Suprapubic skin (tissue), 4 donors: Measurements from ENCODE around the gene KNDC1.

Source experiments
- EP300 ChIP-seq: sonication (generic); formaldehyde crosslinking; IDR thresholded peaks from one replicate; pipeline ENCODE4 v1.6.1; 2017; ENCODE audit warnings: antibody characterized with exemption
- POLR2A ChIP-seq, 2 donors: fragments of 450-650 bp; IDR thresholded peaks; one replicate each; pipeline ENCODE4 v1.6.1; 2017; ENCODE audit warnings: antibody characterized with exemption in 2 of 2, mild to moderate bottlenecking in 2 of 2, moderate library complexity in 2 of 2
- POLR2AphosphoS5 ChIP-seq, 3 donors: sonication (generic); formaldehyde crosslinking; IDR thresholded peaks; one replicate each; pipeline ENCODE4 v1.6.1; 2017; ENCODE audit warnings: antibody characterized with exemption in 3 of 3
- TF ChIP-seq, protein P1 (sequence below), 2 donors: fragments of 200-600 bp in 1 of 2; fragments of 450-650 bp in 1 of 2; sonication (generic) in 1 of 2; IDR thresholded peaks; one replicate each; pipeline ENCODE4 v1.5.1; 2016 to 2019; ENCODE audit warnings: antibody characterized with exemption in 2 of 2, mild to moderate bottlenecking in 1 of 2, moderate library complexity in 1 of 2

DNA sequence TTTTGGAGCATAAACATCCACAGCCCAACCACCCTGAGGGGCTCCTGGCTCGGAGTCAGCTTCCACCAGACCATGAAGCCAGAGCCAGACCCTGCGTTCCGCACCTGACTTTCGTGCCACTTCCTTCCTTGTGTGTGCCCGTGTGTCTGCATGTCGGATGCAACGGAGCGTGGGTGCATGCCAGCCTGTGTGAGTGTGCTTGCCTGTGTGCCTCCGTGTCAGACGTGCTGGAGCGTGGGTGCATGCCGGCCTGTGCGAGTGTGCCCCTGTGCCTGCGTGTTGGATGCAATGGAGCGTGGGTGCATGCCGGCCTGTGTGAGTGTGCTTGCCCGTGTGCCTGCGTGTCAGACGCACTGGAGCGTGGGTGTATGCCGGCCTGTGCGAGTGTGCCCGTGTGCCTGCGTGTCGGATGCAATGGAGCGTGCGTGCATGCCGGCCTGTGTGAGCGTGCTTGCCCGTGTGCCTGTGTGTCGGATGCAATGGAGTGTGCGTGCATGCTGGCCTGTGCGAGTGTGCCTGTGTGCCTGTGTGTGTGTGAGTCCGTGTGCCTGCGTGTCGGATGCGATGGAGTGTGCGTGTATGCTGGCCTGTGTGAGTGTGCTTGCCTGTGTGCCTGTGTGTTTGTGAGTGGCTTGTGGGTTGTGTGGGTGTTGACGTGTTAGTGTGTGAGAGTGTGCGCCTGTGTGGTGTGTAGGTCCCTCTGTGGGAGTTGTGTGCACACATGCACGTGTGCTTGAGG is 28.1 kb upstream of the KNDC1 start:
- TF ChIP-seq, protein P1, sequence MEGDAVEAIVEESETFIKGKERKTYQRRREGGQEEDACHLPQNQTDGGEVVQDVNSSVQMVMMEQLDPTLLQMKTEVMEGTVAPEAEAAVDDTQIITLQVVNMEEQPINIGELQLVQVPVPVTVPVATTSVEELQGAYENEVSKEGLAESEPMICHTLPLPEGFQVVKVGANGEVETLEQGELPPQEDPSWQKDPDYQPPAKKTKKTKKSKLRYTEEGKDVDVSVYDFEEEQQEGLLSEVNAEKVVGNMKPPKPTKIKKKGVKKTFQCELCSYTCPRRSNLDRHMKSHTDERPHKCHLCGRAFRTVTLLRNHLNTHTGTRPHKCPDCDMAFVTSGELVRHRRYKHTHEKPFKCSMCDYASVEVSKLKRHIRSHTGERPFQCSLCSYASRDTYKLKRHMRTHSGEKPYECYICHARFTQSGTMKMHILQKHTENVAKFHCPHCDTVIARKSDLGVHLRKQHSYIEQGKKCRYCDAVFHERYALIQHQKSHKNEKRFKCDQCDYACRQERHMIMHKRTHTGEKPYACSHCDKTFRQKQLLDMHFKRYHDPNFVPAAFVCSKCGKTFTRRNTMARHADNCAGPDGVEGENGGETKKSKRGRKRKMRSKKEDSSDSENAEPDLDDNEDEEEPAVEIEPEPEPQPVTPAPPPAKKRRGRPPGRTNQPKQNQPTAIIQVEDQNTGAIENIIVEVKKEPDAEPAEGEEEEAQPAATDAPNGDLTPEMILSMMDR (IDR thresholded peaks at IDR 0.05), result no peak
- TF ChIP-seq EP300 (no peak), POLR2A (IDR thresholded peaks at IDR 0.05) (no peak), POLR2AphosphoS5 (IDR thresholded peaks at IDR 0.05) (no peak)
